Loucy (cell line): ENCODE measurements around the gene TOMM20.

Source experiments
- H2AFZ ChIP-seq: fragments of 200-600 bp; sonication (generic); 2 replicates; pipeline ENCODE4 v1.6.0; 2016; ENCODE audit warnings: antibody characterized with exemption, mild to moderate bottlenecking, low read length, moderate library complexity
- H3F3A ChIP-seq: fragments of 200-600 bp; 2 replicates; pipeline ENCODE4 v1.6.0; 2016; ENCODE audit warnings: antibody characterized with exemption, low read depth, mild to moderate bottlenecking
- H3K27me3 ChIP-seq: fragments of 200-600 bp; sonication (generic); 2 replicates; pipeline ENCODE4 v1.6.1; 2014; ENCODE audit warnings: low read length, mild to moderate bottlenecking; ENCODE audit not compliant: insufficient read depth, poor library complexity, severe bottlenecking
- H3K36me3 ChIP-seq: fragments of 200-600 bp; sonication (generic); 2 replicates; pipeline ENCODE4 v1.6.1; 2016; ENCODE audit warnings: low read length; ENCODE audit not compliant: insufficient read depth
- H3K4me1 ChIP-seq: fragments of 200-600 bp; sonication (generic); 2 replicates; pipeline ENCODE4 v1.5.1; 2014; ENCODE audit warnings: low read length, mild to moderate bottlenecking; ENCODE audit not compliant: insufficient read depth, poor library complexity, severe bottlenecking
- H3K4me2 ChIP-seq: fragments of 200-600 bp; sonication (generic); 2 replicates; pipeline ENCODE4 v1.6.0; 2014; ENCODE audit warnings: antibody characterized with exemption, low read length, low read depth, mild to moderate bottlenecking; ENCODE audit not compliant: poor library complexity, severe bottlenecking
- H3K4me3 ChIP-seq: fragments of 200-600 bp; sonication (generic); 2 replicates; pipeline ENCODE4 v1.5.1; 2014; ENCODE audit warnings: low read length, mild to moderate bottlenecking, mixed read lengths; ENCODE audit not compliant: poor library complexity, severe bottlenecking
- H3K79me2 ChIP-seq: fragments of 200-600 bp; sonication (generic); 2 replicates; pipeline ENCODE4 v1.6.1; 2014; ENCODE audit warnings: low read length; ENCODE audit not compliant: insufficient read depth
- H3K9ac ChIP-seq: fragments of 200-600 bp; sonication (generic); 2 replicates; pipeline ENCODE4 v1.6.0; 2014; ENCODE audit warnings: mild to moderate bottlenecking, low read depth, low read length, moderate library complexity; ENCODE audit not compliant: poor library complexity, severe bottlenecking
- H3K9me2 ChIP-seq: fragments of 200-600 bp; sonication (generic); replicated peaks from 2 replicates; pipeline ENCODE4 v1.6.1; 2016; ENCODE audit warnings: low read depth, low read length, mixed read lengths
- H3K9me3 ChIP-seq: fragments of 200-600 bp; sonication (generic); 2 replicates; pipeline ENCODE4 v1.6.1; 2014; ENCODE audit warnings: mild to moderate bottlenecking, antibody characterized with exemption, low read length, low read depth; ENCODE audit not compliant: insufficient read depth
- H4K20me1 ChIP-seq: fragments of 200-600 bp; sonication (generic); 2 replicates; pipeline ENCODE4 v1.6.0; 2014; ENCODE audit warnings: antibody characterized with exemption, low read length, mild to moderate bottlenecking; ENCODE audit not compliant: insufficient read depth, poor library complexity, severe bottlenecking
- EZH2phosphoT487 ChIP-seq: fragments of 200-600 bp; IDR thresholded peaks from 2 replicates; pipeline ENCODE4 v1.6.1; 2018; ENCODE audit warnings: antibody characterized with exemption, mild to moderate bottlenecking, moderate library complexity, borderline replicate concordance
- TF ChIP-seq, protein P1 (sequence below): fragments of 200-600 bp; sonication (generic); conservative IDR thresholded peaks from 2 replicates; pipeline ENCODE4 v1.5.1; 2014; ENCODE audit warnings: mild to moderate bottlenecking, antibody characterized with exemption, low read length

Gene TOMM20

DNA sequence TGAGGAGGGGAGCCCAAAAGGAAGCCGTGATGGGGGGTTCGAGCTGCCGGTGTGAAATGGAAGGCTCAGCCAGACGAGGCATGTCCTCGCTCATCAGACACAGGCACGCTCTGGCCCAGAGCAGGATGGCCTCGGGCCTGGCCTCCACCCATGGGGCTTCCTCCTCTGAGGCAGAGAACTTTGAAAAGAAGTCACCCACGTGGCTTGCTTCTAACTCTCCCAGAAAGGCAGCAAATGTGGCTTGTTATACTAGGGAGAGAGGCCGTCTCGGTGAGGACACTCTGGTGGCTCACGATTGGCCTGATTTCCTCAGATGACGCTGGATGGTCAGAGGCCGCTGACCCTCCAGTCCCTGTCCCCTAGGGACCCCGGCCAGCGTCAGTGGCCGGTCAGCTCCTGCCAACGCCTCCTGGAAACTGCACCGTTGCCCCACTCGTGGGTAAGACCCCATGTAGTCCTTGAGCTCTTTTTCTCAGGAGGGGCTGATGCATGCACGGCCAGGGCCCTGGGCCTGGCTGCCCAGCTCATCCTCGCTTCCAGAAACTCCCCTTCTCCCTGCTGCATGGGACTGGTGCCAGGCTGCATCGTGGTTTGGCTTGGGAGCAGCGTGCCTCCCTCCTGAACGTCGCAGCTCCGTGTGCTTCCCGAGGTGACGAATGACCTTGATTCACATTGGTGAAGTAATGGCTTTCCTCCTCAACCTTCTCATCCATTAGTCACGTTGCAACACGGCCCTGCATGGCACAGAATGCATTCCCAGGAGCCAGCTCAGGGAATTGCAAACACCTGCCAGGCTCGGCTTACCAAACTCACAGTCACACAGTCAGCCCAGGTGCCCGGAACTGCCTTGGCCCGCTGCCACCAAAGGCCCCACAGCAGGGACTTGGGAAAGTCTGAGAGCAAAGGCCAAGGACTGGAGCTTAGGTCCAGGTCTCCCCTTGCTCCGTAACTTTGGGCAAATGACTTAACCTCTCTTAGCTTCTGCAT lies 58.8 kb downstream of the TOMM20 start:
- H3K9me3 ChIP-seq: no peaks in the 10 kb centered on the region
- H3K4me3 ChIP-seq: no peak overlapping the region
- H4K20me1 ChIP-seq: no peaks in the 10 kb centered on the region
- H2AFZ ChIP-seq: no peak overlapping the region
- peaks cover 5% of the 10 kb centered on the region for H3K4me1 ChIP-seq
- no peaks in the 10 kb centered on the region for H3K79me2 ChIP-seq
- TF ChIP-seq, protein P1, sequence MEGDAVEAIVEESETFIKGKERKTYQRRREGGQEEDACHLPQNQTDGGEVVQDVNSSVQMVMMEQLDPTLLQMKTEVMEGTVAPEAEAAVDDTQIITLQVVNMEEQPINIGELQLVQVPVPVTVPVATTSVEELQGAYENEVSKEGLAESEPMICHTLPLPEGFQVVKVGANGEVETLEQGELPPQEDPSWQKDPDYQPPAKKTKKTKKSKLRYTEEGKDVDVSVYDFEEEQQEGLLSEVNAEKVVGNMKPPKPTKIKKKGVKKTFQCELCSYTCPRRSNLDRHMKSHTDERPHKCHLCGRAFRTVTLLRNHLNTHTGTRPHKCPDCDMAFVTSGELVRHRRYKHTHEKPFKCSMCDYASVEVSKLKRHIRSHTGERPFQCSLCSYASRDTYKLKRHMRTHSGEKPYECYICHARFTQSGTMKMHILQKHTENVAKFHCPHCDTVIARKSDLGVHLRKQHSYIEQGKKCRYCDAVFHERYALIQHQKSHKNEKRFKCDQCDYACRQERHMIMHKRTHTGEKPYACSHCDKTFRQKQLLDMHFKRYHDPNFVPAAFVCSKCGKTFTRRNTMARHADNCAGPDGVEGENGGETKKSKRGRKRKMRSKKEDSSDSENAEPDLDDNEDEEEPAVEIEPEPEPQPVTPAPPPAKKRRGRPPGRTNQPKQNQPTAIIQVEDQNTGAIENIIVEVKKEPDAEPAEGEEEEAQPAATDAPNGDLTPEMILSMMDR: no peak
- TF ChIP-seq EZH2phosphoT487: no peak
- H3K36me3 ChIP-seq: no peaks in the 10 kb centered on the region
- H3K4me2 ChIP-seq: no peak overlapping the region
- H3K9me2 ChIP-seq: no peaks in the 10 kb centered on the region
- H3K9ac ChIP-seq: no peak overlapping the region
- H3K27me3 ChIP-seq: no peaks in the 10 kb centered on the region
- no peaks in the 10 kb centered on the region for H3F3A ChIP-seq

DNA sequence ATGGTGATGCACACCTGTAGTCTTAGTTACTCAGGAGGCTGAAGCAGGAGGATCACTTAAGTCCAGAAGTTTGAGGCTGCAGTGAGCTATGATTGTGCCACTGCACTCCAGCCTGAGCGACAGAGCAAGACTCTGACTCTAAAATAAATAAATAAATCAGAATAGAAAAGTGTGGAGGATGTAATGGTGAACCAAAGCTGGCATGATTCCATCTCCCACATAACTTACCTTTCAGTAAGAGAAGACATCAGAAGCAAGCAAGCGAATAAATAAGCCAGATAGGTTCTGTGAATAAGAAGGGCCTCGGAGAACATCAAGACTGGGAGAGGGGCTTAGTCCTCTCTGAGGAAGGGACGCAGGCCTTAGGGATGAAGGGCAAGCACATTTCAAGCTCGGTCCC lies 59.5 kb downstream of the TOMM20 start:
- no peak overlapping the region for H2AFZ ChIP-seq
- H3K4me3 ChIP-seq: no peak overlapping the region
- H3K4me1 ChIP-seq: peaks cover 5% of the 10 kb centered on the region
- no peak overlapping the region for H3K4me2 ChIP-seq
- H3K9ac ChIP-seq: no peak overlapping the region
- H4K20me1 ChIP-seq: no peaks in the 10 kb centered on the region
- H3K9me2 ChIP-seq: no peaks in the 10 kb centered on the region
- no peaks in the 10 kb centered on the region for H3K27me3 ChIP-seq
- H3F3A ChIP-seq: no peaks in the 10 kb centered on the region
- TF ChIP-seq, protein P1: no peak
- TF ChIP-seq EZH2phosphoT487: no peak
- H3K79me2 ChIP-seq: no peaks in the 10 kb centered on the region
- H3K9me3 ChIP-seq: no peaks in the 10 kb centered on the region
- no peaks in the 10 kb centered on the region for H3K36me3 ChIP-seq

DNA sequence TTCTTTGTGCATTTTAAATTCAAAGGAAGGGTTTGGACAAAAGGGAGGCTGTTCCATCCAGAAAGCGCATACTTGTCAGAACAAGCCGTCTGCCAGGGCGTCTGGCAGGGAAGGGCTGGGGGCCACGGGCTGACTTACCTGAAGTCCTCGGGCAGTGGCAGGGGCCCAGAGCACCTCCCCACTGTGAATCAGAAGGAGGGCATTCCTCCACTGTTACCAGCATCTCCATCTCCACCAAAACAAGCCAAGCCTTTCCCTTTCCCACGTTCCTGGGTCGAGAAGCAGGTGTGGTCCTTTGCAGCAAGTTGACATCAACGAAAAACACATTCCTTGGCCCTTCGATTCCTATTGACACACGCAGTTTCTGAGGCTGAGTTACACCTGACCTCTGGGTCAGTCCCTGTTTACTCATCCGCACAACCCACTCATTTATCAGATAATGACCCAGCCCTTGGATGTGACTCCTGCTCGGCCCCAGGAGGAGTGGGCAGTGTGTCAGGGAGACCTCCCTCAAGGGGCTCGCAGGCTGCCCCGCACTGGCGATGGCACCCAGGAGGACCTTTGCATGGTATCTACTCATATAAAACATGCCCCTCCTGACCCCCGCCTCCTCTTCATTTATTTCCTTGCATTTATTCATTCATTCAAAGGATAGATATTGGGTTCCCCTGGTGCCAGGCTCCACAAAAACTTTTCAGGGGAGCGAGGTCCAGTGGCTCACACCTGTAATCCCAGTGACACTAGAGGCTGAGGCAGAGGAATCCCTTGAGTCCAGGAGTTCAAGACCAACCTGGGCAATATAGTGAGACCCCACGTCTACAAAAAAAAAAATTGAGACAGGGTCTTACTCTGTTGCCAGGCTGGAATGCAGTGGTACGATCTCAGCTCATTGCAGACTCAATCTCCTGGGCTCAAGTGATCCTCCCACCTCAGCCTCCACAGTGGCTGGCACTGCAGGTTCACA lies 60.2 kb downstream of the TOMM20 start:
- H3K4me1 ChIP-seq: peaks cover 12% of the 10 kb centered on the region
- H2AFZ ChIP-seq: no peak overlapping the region
- TF ChIP-seq, protein P1: no peak
- TF ChIP-seq EZH2phosphoT487: no peak

More for the DNA sequence above, 60.2 kb downstream of the TOMM20 start:
- no peak overlapping the region for H3K9ac ChIP-seq
- H3K79me2 ChIP-seq: no peaks in the 10 kb centered on the region
- no peaks in the 10 kb centered on the region for H3K9me2 ChIP-seq
- H3F3A ChIP-seq: no peaks in the 10 kb centered on the region
- H3K4me2 ChIP-seq: no peak overlapping the region
- H3K27me3 ChIP-seq: no peaks in the 10 kb centered on the region
- no peaks in the 10 kb centered on the region for H4K20me1 ChIP-seq
- no peaks in the 10 kb centered on the region for H3K9me3 ChIP-seq
- no peaks in the 10 kb centered on the region for H3K36me3 ChIP-seq
- H3K4me3 ChIP-seq: no peak overlapping the region
